Ovary (tissue), 9 donors: ENCODE results near the gene PLXNA2. TPM values are rescaled to one million over a fixed set of nuclear protein-coding genes. Genes with fewer than 3 reads are reported as not detected.

Experiments
- DNase-seq, 5 donors: peaks; one replicate each; pipeline ENCODE4 v3.0.0-alpha.2; 2019 to 2020
- H3K27ac ChIP-seq, 2 donors: fragments of 200-600 bp; one replicate each; pipeline versions ENCODE4 v1.5.1 to v1.8.0; 2019 to 2022
- H3K27me3 ChIP-seq: fragments of 200-600 bp; one replicate; pipeline ENCODE4 v1.8.0; 2022
- H3K36me3 ChIP-seq: fragments of 200-600 bp; sonication (generic); one replicate; pipeline ENCODE4 v1.5.1; 2019
- H3K4me1 ChIP-seq: one replicate; pipeline ENCODE4 v1.8.1; 2013; ENCODE audit warnings: mild to moderate bottlenecking, moderate library complexity; ENCODE audit not compliant: insufficient read depth
- H3K4me3 ChIP-seq: fragments of 200-600 bp; sonication (generic); one replicate; pipeline ENCODE4 v1.5.1; 2017
- H3K9me3 ChIP-seq, 2 donors: fragments of 200-600 bp in 1 of 2; sonication (generic) in 1 of 2; one replicate each; pipeline versions ENCODE4 v1.5.1 to v1.8.1; 2013 to 2019; ENCODE audit warnings: mild to moderate bottlenecking in 1 of 2, moderate library complexity in 1 of 2
- EP300 ChIP-seq: sonication (generic); formaldehyde crosslinking; IDR thresholded peaks from one replicate; pipeline ENCODE4 v1.6.1; 2017; ENCODE audit warnings: antibody characterized with exemption
- POLR2A ChIP-seq: fragments of 450-650 bp; IDR thresholded peaks from one replicate; pipeline ENCODE4 v1.6.1; 2017; ENCODE audit warnings: antibody characterized with exemption, mild to moderate bottlenecking, moderate library complexity
- WGBS, 3 donors: extraction: QIAGEN DNeasy Blood & Tissue Kit in 1 of 3; methylation state at CpG; one replicate each; pipeline versions ENCODE4 v1.1.5 to v1.1.7; 2013 to 2017; 5-methylcytosine and 5-hydroxymethylcytosine counted together
- intact Hi-C, 4 donors: fragments of 100-400 bp; cut with DNase I; formaldehyde crosslinking; loops; one replicate each; pipeline versions ENCODE4 v1.11.0 to v1.15.1; 2022 to 2023
- polyA plus RNA-seq, 2 donors: library from polyadenylated mRNA; stranded (reverse); fragments of 200-250 nt in 1 of 2; fragments of 350-450 nt in 1 of 2; fragmentation: Illumina TruSeq in 1 of 2; extraction: RNeasy Lipid Tissue Mini Kit (QIAGEN cat#74804) in 1 of 2; gene quantifications; one replicate each; pipeline ENCODE4 v1.2.3, GENCODE V29; 2013 to 2014
- total RNA-seq, 7 donors: library from RNA; depleted of rRNA in 2 of 7; stranded (reverse); fragments of >200 nt in 2 of 7; fragmentation: NEBNext Ultra II Directional in 3 of 7; extraction: Animal tissue kit (Norgen Biotek cat#: 25700) in 3 of 7; gene quantifications; one replicate each; pipeline versions ENCODE4 v1.1.0 to v1.2.4, GENCODE V29; 2016 to 2023
- TF ChIP-seq, protein P1 (sequence below), 3 donors: fragments of 450-650 bp in 2 of 3; fragments of 200-600 bp in 1 of 3; IDR thresholded peaks; one replicate each; pipeline versions ENCODE4 v1.5.1 to v1.8.0; 2016 to 2022; ENCODE audit warnings: antibody characterized with exemption in 3 of 3, mild to moderate bottlenecking in 1 of 3
- donor health status: DM: no; HTN: no; CAD: no; lungs with moderate emphysema.
- donor health status: DM: no; HTN: no; CAD: no.
- donor health status: Bipolar disorder and iron deficiency.
- donor health status: DM: yes; HTN: yes; CAD: no.
- donor health status: DM: no; HTN: no; CAD: no.
- donor health status: DM: yes; HTN: yes; CAD: no.

PLXNA2 gene
- total and polyA plus RNA-seq, 9 donors = 10.7 to 71.5 (median 44.0) TPM

DNA sequence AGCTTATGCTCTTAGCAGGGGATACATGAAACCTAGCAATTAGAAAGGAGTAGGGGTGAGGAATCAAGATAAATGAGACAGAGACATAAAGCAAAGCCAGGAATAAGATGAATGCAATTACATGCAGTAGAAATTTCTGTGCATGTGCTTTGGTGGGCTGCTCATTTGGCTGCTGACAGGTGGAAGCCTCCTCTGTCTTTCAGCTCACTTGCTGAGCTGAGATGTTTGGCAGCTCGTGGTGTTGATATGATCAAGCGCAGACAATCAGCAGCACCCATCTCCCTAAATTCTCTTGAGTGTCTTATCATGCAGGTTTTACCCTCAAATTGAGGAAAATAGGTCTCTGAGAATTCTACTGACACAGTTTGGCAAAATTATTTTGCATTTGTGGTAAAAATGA lies 224.9 kb downstream of the PLXNA2 start:
- Histone ChIP-seq H3K9me3 (no peaks in the 10 kb centered on the region), H3K4me3 (no peak overlapping the region), H3K36me3 (no peaks in the 10 kb centered on the region), H3K27me3 (no peaks in the 10 kb centered on the region), H3K27ac (no peak overlapping the region), H3K4me1 (peaks cover 2% of the 10 kb centered on the region)
- TF ChIP-seq POLR2A (no peak), EP300 (no peak)
- TF ChIP-seq, protein P1, sequence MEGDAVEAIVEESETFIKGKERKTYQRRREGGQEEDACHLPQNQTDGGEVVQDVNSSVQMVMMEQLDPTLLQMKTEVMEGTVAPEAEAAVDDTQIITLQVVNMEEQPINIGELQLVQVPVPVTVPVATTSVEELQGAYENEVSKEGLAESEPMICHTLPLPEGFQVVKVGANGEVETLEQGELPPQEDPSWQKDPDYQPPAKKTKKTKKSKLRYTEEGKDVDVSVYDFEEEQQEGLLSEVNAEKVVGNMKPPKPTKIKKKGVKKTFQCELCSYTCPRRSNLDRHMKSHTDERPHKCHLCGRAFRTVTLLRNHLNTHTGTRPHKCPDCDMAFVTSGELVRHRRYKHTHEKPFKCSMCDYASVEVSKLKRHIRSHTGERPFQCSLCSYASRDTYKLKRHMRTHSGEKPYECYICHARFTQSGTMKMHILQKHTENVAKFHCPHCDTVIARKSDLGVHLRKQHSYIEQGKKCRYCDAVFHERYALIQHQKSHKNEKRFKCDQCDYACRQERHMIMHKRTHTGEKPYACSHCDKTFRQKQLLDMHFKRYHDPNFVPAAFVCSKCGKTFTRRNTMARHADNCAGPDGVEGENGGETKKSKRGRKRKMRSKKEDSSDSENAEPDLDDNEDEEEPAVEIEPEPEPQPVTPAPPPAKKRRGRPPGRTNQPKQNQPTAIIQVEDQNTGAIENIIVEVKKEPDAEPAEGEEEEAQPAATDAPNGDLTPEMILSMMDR (IDR thresholded peaks at IDR 0.05) = no peak
- DNase-seq = no peak
- WGBS, 3 donors = 69 to 72% (median 72%) methylated on average over 2 of the region's 2 CpGs
- intact Hi-C loops = no loop called here

DNA sequence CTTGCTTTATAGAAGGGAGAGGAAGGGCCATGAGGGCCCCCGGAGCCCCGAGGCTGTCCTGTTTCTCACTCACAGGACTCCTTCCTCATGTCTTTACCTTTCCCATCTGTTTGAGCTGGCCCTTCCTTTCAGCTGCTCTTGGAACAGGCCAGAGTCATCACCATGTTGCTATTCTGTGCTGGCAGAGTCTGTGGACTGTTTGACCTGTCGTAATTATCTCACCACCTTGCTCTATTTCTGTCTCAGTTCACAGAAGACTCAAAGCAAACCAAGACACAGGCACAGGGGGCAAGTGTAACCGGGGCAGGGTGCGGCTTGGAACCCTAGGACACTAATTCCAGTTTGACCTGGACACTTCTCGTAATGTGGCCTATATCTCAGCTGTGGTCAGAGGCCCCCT lies 228.9 kb downstream of the PLXNA2 start:
- WGBS, 3 donors = 74 to 76% (median 74%) methylated on average over 6 of the region's 6 CpGs
- intact Hi-C loops = no loop called here
- TF ChIP-seq POLR2A = no peak
- TF ChIP-seq, protein P1 (IDR thresholded peaks at IDR 0.05) = no peak
- TF ChIP-seq EP300 = no peak
- no peak overlapping the region for H3K27ac ChIP-seq
- H3K9me3 ChIP-seq = no peaks in the 10 kb centered on the region
- H3K36me3 ChIP-seq = no peaks in the 10 kb centered on the region
- no peak for DNase-seq
- H3K27me3 ChIP-seq = no peaks in the 10 kb centered on the region
- no peak overlapping the region for H3K4me3 ChIP-seq
- no peaks in the 10 kb centered on the region for H3K4me1 ChIP-seq

DNA sequence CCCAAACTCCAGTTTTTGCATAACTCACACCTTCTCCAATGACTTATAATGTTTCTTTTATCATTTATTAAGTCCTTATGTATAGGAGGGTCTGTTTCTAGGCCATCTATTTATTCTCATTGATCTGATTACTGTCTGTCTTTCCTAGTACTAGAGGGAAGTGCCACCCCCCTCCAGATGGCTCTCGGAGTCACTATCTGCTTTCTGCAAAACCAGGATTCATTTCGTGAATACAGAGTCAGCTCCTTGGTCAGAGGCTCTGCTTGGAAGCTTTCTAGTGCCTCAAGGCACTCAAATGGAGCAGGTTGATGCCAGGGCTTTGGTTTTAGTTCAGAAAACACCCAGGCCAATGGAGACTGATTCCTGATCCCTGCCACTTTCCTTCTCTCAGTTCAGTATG lies 231.0 kb downstream of the PLXNA2 start:
- H3K36me3 ChIP-seq = no peaks in the 10 kb centered on the region
- DNase-seq = no peak
- no peak overlapping the region for H3K27ac ChIP-seq
- TF ChIP-seq POLR2A = no peak
- TF ChIP-seq EP300 = no peak
- TF ChIP-seq, protein P1 (IDR thresholded peaks at IDR 0.05) = no peak
- WGBS, 3 donors = 76 to 95% (median 88%) methylated on average over 2 of the region's 2 CpGs
- no peak overlapping the region for H3K4me3 ChIP-seq
- no peaks in the 10 kb centered on the region for H3K27me3 ChIP-seq
- intact Hi-C loops = no loop called here
- H3K4me1 ChIP-seq = no peaks in the 10 kb centered on the region
- H3K9me3 ChIP-seq = no peaks in the 10 kb centered on the region

DNA sequence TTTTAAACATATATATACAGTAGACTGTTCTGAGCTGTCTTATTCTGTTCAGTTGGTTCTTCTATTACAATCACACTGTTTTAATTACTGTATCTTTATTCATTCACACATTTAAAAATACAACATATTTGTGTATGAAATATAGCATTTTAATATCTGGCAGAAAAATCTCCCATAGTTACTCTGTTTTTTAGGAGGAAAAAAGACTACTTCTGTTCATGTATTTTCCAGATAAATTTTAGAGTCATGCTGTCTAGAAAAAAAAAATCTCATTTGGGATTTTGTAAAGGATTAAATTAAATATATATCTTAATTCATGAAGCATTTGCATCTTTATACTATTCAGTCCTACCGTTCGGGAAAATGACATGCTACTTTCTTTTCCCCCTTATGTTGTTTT lies 231.5 kb downstream of the PLXNA2 start:
- H3K27ac ChIP-seq = no peak overlapping the region
- TF ChIP-seq, protein P1 (IDR thresholded peaks at IDR 0.05) = no peak
- TF ChIP-seq EP300 = no peak
- TF ChIP-seq POLR2A = no peak
- no peaks in the 10 kb centered on the region for H3K36me3 ChIP-seq
- 47 to 48% (median 48%) methylated on average over 2 of the region's 2 CpGs for WGBS, 3 donors
- DNase-seq = no peak
- H3K4me3 ChIP-seq = no peak overlapping the region
- H3K27me3 ChIP-seq = no peaks in the 10 kb centered on the region
- intact Hi-C loops = no loop called here
- H3K9me3 ChIP-seq = no peaks in the 10 kb centered on the region
- H3K4me1 ChIP-seq = no peaks in the 10 kb centered on the region
